ENCODE data around the gene ERBIN. TPM values are rescaled to one million over a fixed set of nuclear protein-coding genes. Genes with fewer than 3 reads are reported as not detected.

Gene ERBIN
- total and polyA plus RNA-seq, 2 experiments from 2014 or later: 15.6 to 26.4 TPM

DNA sequence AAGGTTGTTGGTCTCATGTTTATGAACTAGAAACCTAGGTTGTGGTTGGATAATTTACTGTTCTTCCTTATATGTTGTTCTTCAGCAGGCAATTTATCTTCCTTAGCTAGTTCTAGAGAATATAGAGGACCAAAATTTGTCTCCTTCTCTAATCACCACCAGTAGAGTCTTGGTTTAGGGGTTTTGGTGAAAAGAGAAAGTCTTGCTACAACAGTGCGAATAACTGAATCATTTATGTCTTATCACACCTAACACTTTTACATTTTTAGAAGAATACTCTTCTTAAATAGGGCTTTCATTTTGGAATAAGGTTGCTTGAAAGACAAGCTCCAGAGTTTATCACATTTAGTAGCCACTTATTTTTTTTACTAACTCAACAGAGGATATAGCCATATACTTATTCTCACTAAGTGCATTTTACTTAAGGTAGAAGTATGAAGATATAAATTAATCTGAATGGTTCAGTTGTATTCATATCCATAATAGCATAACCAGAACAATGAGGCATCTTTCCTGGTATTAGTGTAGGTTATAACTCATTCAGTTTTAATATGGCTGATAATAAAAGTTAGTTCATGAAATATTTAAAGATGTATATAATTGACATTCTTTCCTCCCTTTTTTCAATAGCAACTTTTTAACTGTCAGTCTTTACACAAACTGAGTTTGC lies 67.9 kb downstream of the ERBIN start:
- H3K27ac Mint-ChIP-seq: no peak overlapping the region
- Histone ChIP-seq H3K4me3 (no peak overlapping the region), H2AFZ (no peak overlapping the region), H3K27me3 (ENCODE audit: insufficient read depth) (no peaks in the 10 kb centered on the region), H3F3A (replicated peaks; ENCODE audit: low read depth) (no peaks in the 10 kb centered on the region), H3K9me2 (ENCODE audit: insufficient read depth) (no peaks in the 10 kb centered on the region), H3K27ac (ENCODE audit: low read depth) (no peak overlapping the region), H3K4me2 (no peak overlapping the region), H3K36me3 (ENCODE audit: insufficient read depth) (no peaks in the 10 kb centered on the region), H3K4me1 (ENCODE audit: insufficient read depth) (peaks cover 27% of the 10 kb centered on the region), H3K79me2 (replicated peaks; ENCODE audit: insufficient read depth) (peaks cover 51% of the 10 kb centered on the region), H4K20me1 (replicated peaks; ENCODE audit: insufficient read depth) (no peaks in the 10 kb centered on the region)
- H3K4me1 Mint-ChIP-seq: peaks cover 22% of the 10 kb centered on the region
- no peaks in the 10 kb centered on the region for H3K9me3 Mint-ChIP-seq
- H3K36me3 Mint-ChIP-seq (ENCODE audit: low read depth): peaks cover 12% of the 10 kb centered on the region; the same call in 2 of the 3 replicates
- ATAC-seq (no peak), DNase-seq (ENCODE audit: low spot score) (no peak)
- peaks cover 3% of the 10 kb centered on the region for H3K27me3 Mint-ChIP-seq (ENCODE audit: insufficient read depth, low read depth, poor library complexity)
- TF ChIP-seq, protein P1, sequence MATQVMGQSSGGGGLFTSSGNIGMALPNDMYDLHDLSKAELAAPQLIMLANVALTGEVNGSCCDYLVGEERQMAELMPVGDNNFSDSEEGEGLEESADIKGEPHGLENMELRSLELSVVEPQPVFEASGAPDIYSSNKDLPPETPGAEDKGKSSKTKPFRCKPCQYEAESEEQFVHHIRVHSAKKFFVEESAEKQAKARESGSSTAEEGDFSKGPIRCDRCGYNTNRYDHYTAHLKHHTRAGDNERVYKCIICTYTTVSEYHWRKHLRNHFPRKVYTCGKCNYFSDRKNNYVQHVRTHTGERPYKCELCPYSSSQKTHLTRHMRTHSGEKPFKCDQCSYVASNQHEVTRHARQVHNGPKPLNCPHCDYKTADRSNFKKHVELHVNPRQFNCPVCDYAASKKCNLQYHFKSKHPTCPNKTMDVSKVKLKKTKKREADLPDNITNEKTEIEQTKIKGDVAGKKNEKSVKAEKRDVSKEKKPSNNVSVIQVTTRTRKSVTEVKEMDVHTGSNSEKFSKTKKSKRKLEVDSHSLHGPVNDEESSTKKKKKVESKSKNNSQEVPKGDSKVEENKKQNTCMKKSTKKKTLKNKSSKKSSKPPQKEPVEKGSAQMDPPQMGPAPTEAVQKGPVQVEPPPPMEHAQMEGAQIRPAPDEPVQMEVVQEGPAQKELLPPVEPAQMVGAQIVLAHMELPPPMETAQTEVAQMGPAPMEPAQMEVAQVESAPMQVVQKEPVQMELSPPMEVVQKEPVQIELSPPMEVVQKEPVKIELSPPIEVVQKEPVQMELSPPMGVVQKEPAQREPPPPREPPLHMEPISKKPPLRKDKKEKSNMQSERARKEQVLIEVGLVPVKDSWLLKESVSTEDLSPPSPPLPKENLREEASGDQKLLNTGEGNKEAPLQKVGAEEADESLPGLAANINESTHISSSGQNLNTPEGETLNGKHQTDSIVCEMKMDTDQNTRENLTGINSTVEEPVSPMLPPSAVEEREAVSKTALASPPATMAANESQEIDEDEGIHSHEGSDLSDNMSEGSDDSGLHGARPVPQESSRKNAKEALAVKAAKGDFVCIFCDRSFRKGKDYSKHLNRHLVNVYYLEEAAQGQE (IDR thresholded peaks at IDR 0.05; ENCODE audit: unreplicated experiment): no peak
- no peak for TF ChIP-seq EZH2phosphoT487 (IDR thresholded peaks at IDR 0.05; ENCODE audit: unreplicated experiment)
- TF ChIP-seq, protein P2, sequence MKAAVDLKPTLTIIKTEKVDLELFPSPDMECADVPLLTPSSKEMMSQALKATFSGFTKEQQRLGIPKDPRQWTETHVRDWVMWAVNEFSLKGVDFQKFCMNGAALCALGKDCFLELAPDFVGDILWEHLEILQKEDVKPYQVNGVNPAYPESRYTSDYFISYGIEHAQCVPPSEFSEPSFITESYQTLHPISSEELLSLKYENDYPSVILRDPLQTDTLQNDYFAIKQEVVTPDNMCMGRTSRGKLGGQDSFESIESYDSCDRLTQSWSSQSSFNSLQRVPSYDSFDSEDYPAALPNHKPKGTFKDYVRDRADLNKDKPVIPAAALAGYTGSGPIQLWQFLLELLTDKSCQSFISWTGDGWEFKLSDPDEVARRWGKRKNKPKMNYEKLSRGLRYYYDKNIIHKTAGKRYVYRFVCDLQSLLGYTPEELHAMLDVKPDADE (IDR thresholded peaks at IDR 0.05): no peak
- TF ChIP-seq, protein P3, sequence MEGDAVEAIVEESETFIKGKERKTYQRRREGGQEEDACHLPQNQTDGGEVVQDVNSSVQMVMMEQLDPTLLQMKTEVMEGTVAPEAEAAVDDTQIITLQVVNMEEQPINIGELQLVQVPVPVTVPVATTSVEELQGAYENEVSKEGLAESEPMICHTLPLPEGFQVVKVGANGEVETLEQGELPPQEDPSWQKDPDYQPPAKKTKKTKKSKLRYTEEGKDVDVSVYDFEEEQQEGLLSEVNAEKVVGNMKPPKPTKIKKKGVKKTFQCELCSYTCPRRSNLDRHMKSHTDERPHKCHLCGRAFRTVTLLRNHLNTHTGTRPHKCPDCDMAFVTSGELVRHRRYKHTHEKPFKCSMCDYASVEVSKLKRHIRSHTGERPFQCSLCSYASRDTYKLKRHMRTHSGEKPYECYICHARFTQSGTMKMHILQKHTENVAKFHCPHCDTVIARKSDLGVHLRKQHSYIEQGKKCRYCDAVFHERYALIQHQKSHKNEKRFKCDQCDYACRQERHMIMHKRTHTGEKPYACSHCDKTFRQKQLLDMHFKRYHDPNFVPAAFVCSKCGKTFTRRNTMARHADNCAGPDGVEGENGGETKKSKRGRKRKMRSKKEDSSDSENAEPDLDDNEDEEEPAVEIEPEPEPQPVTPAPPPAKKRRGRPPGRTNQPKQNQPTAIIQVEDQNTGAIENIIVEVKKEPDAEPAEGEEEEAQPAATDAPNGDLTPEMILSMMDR (conservative IDR thresholded peaks at IDR 0.05; ENCODE audit: low read depth in 2 of 2): no peak
- TF ChIP-seq ZNF331 (CRISPR knock-in tag; IDR thresholded peaks at IDR 0.05; ENCODE audit: low read depth): no peak
- TF ChIP-seq, protein P4, sequence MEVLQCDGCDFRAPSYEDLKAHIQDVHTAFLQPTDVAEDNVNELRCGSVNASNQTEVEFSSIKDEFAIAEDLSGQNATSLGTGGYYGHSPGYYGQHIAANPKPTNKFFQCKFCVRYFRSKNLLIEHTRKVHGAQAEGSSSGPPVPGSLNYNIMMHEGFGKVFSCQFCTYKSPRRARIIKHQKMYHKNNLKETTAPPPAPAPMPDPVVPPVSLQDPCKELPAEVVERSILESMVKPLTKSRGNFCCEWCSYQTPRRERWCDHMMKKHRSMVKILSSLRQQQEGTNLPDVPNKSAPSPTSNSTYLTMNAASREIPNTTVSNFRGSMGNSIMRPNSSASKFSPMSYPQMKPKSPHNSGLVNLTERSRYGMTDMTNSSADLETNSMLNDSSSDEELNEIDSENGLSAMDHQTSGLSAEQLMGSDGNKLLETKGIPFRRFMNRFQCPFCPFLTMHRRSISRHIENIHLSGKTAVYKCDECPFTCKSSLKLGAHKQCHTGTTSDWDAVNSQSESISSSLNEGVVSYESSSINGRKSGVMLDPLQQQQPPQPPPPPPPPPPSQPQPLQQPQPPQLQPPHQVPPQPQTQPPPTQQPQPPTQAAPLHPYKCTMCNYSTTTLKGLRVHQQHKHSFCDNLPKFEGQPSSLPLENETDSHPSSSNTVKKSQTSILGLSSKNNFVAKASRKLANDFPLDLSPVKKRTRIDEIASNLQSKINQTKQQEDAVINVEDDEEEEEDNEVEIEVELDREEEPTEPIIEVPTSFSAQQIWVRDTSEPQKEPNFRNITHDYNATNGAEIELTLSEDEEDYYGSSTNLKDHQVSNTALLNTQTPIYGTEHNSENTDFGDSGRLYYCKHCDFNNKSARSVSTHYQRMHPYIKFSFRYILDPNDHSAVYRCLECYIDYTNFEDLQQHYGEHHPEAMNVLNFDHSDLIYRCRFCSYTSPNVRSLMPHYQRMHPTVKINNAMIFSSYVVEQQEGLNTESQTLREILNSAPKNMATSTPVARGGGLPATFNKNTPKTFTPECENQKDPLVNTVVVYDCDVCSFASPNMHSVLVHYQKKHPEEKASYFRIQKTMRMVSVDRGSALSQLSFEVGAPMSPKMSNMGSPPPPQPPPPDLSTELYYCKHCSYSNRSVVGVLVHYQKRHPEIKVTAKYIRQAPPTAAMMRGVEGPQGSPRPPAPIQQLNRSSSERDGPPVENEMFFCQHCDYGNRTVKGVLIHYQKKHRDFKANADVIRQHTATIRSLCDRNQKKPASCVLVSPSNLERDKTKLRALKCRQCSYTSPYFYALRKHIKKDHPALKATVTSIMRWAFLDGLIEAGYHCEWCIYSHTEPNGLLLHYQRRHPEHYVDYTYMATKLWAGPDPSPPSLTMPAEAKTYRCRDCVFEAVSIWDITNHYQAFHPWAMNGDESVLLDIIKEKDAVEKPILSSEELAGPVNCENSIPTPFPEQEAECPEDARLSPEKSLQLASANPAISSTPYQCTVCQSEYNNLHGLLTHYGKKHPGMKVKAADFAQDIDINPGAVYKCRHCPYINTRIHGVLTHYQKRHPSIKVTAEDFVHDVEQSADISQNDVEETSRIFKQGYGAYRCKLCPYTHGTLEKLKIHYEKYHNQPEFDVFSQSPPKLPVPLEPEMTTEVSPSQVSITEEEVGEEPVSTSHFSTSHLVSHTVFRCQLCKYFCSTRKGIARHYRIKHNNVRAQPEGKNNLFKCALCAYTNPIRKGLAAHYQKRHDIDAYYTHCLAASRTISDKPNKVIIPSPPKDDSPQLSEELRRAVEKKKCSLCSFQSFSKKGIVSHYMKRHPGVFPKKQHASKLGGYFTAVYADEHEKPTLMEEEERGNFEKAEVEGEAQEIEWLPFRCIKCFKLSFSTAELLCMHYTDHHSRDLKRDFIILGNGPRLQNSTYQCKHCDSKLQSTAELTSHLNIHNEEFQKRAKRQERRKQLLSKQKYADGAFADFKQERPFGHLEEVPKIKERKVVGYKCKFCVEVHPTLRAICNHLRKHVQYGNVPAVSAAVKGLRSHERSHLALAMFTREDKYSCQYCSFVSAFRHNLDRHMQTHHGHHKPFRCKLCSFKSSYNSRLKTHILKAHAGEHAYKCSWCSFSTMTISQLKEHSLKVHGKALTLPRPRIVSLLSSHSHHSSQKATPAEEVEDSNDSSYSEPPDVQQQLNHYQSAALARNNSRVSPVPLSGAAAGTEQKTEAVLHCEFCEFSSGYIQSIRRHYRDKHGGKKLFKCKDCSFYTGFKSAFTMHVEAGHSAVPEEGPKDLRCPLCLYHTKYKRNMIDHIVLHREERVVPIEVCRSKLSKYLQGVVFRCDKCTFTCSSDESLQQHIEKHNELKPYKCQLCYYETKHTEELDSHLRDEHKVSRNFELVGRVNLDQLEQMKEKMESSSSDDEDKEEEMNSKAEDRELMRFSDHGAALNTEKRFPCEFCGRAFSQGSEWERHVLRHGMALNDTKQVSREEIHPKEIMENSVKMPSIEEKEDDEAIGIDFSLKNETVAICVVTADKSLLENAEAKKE (CRISPR knock-in tag; IDR thresholded peaks at IDR 0.05): no peak
- TF ChIP-seq ZNF114 (CRISPR knock-in tag; IDR thresholded peaks at IDR 0.05): no peak
- no peak for TF ChIP-seq JUNB (IDR thresholded peaks at IDR 0.05; ENCODE audit: unreplicated experiment)
- no peak for TF ChIP-seq EZH2 (IDR thresholded peaks at IDR 0.05; ENCODE audit: low read depth, unreplicated experiment)
- no peak for TF ChIP-seq POLR2AphosphoS5 (IDR thresholded peaks at IDR 0.05; ENCODE audit: low read depth)
- TF ChIP-seq CREB1 (CRISPR knock-in tag; IDR thresholded peaks at IDR 0.05; ENCODE audit: low read depth): no peak
- no peak for TF ChIP-seq STAT1 (IDR thresholded peaks at IDR 0.05; ENCODE audit: unreplicated experiment)
- no peak for TF ChIP-seq NANOG (IDR thresholded peaks at IDR 0.05; ENCODE audit: borderline replicate concordance)
- H3K4me3 Mint-ChIP-seq: no peak overlapping the region
